Smooth muscle cell of the brain vasculature (primary cell): ENCODE data around the gene C1orf116.

Experiments used
- DNase-seq: peaks from one replicate; pipeline ENCODE4 v3.0.0-alpha.2; 2012; ENCODE audit warnings: low read depth, low spot score

Gene C1orf116

GRCh38 chr1:207020065-207020708, 12.4 kb downstream of the C1orf116 start:
- no peak for DNase-seq

GRCh38 chr1:207019661-207020060, 12.9 kb downstream of the C1orf116 start:
- DNase-seq, result no peak

- no peak for DNase-seq
These were observed 13.4 kb downstream of the C1orf116 start for GRCh38 chr1:207019161-207019560.

GRCh38 chr1:207018707-207019106, 13.8 kb downstream of the C1orf116 start:
- no peak for DNase-seq

- no peak for DNase-seq
These were observed 14.7 kb downstream of the C1orf116 start for GRCh38 chr1:207017615-207018559.

- no peak for DNase-seq
These were observed 16.8 kb downstream of the C1orf116 start for GRCh38 chr1:207015791-207016190.

- no peak for DNase-seq
These were observed 17.8 kb downstream of the C1orf116 start for GRCh38 chr1:207014728-207015127.

- no peak for DNase-seq
These were observed 19.1 kb downstream of the C1orf116 start for GRCh38 chr1:207013321-207014085.

GRCh38 chr1:207010726-207011125, 21.8 kb downstream of the C1orf116 start:
- DNase-seq, result no peak

GRCh38 chr1:207009945-207010344, 22.6 kb downstream of the C1orf116 start:
- no peak for DNase-seq

- DNase-seq, result no peak
These were observed 23.2 kb downstream of the C1orf116 start for GRCh38 chr1:207009182-207009850.

- DNase-seq, result no peak
These were observed 25.1 kb downstream of the C1orf116 start for GRCh38 chr1:207007352-207008033.

- DNase-seq, result no peak
These were observed 25.6 kb downstream of the C1orf116 start for GRCh38 chr1:207006914-207007313.

- DNase-seq, result no peak
These were observed 26.5 kb downstream of the C1orf116 start for GRCh38 chr1:207006083-207006482.

GRCh38 chr1:207004931-207005830, 27.4 kb downstream of the C1orf116 start:
- DNase-seq, result no peak

GRCh38 chr1:207003210-207003609, 29.3 kb downstream of the C1orf116 start:
- DNase-seq, result no peak

GRCh38 chr1:207002724-207003146, 29.8 kb downstream of the C1orf116 start:
- no peak for DNase-seq

- no peak for DNase-seq
These were observed 30.9 kb downstream of the C1orf116 start for GRCh38 chr1:207001492-207002245.

GRCh38 chr1:207000651-207001291, 31.8 kb downstream of the C1orf116 start:
- DNase-seq, result no peak
